K562 (cell line): ENCODE measurements around the gene UBASH3A. TPM values are rescaled to one million over a fixed set of nuclear protein-coding genes. Genes with fewer than 3 reads are reported as not detected.

Experiments
- ATAC-seq: fragments of 200-7000 bp; cut with Tn5 transposase; 3 replicates; pipeline ENCODE4 v1.9.1; 2020; ENCODE audit warnings: moderate library complexity
- BruUV-seq: library from RNA; stranded (reverse); fragments of 400-500 nt; replicated peaks from 2 replicates; lab custom pipeline; 2021; lab: Mats Ljungman, UMichigan
- CTCF ChIA-PET: fragments of 300-600 bp; formaldehyde crosslinking; extraction: SDS; loops from one replicate; lab custom pipeline; 2021; ENCODE audit warnings: low intra/inter-chr PET ratio; lab: Yijun Ruan, JAX
- POLR2A ChIA-PET: fragments of 300-600, 350-650 bp; sonication (Branson Sonifier 250); formaldehyde crosslinking; extraction: SDS; loops from one replicate; lab custom pipeline; 2021; ENCODE audit warnings: antibody characterized with exemption, inconsistent platforms; lab: Yijun Ruan, JAX
- DNase-seq, 4 experiments: peaks; one replicate each; pipeline versions ENCODE4 v3.0.0 to v3.0.0-alpha.2; 2011 to 2018; ENCODE audit warnings: low spot score in 3 of 4, mixed read lengths in 3 of 4; ENCODE audit errors: extremely low read depth in 1 of 4
- FAIRE-seq: peaks from 2 replicates; lab custom pipeline; 2011; peaks lifted over from hg19 to GRCh38; lab: Jason Lieb, UNC
- H2AFZ ChIP-seq: 2 replicates; pipeline ENCODE4 v1.6.0; 2011; ENCODE audit warnings: low read depth, low read length, control low read depth, inconsistent platforms
- H3K27ac ChIP-seq: fragments of 200-600 bp; 3 replicates; pipeline ENCODE4 v1.8.0; 2011; ENCODE audit warnings: low read depth, mild to moderate bottlenecking, control low read depth, inconsistent platforms, low read length, moderate library complexity, mixed read lengths; ENCODE audit errors: extremely low read depth
- H3K27me3 ChIP-seq, 2 experiments: fragments of 300-600 bp in 1 of 2; 2 replicates in 1 of 2; 3 replicates in 1 of 2; pipeline versions ENCODE4 v1.6.0 to v1.8.0; 2011; ENCODE audit warnings: inconsistent platforms in 2 of 2, low read length in 2 of 2, mild to moderate bottlenecking in 1 of 2, mixed read lengths in 1 of 2, moderate library complexity in 1 of 2; ENCODE audit not compliant: control insufficient read depth in 2 of 2, insufficient read depth in 2 of 2
- H3K36me3 ChIP-seq: fragments of 300-600 bp; 3 replicates; pipeline ENCODE4 v1.8.0; 2011; ENCODE audit warnings: mild to moderate bottlenecking, low read length, inconsistent platforms; ENCODE audit not compliant: control insufficient read depth, insufficient read depth
- H3K4me1 ChIP-seq, 2 experiments: fragments of 200-600 bp in 1 of 2; replicated peaks in 1 of 2; 2 replicates in 1 of 2; 3 replicates in 1 of 2; pipeline versions ENCODE4 v1.5.1 to v1.8.0; 2011; ENCODE audit warnings: inconsistent platforms in 2 of 2, low read length in 2 of 2, mild to moderate bottlenecking in 1 of 2, mixed read lengths in 1 of 2, moderate library complexity in 1 of 2; ENCODE audit not compliant: control insufficient read depth in 2 of 2, insufficient read depth in 2 of 2
- H3K4me2 ChIP-seq: 2 replicates; pipeline ENCODE4 v1.6.1; 2011; ENCODE audit warnings: low read length, control low read depth, inconsistent platforms, mixed read lengths; ENCODE audit not compliant: insufficient read depth
- H3K4me3 ChIP-seq: fragments of 200-600 bp; sonication (generic), shearing (Covaris generic); 2 replicates; pipeline ENCODE4 v1.5.1; 2016; ENCODE audit warnings: control low read depth, inconsistent platforms
- H3K79me2 ChIP-seq: fragments of 200-600 bp; 3 replicates; pipeline ENCODE4 v1.8.0; 2011; ENCODE audit warnings: low read length, inconsistent platforms; ENCODE audit not compliant: control insufficient read depth, insufficient read depth
- H3K9ac ChIP-seq, 2 experiments: 2 replicates each; pipeline versions ENCODE4 v1.6.0 to v1.6.1; 2011; ENCODE audit warnings: low read depth in 2 of 2, low read length in 2 of 2, control low read depth in 1 of 2, inconsistent platforms in 1 of 2, mild to moderate bottlenecking in 1 of 2, mixed read lengths in 1 of 2; ENCODE audit not compliant: insufficient read depth in 1 of 2
- H3K9me1 ChIP-seq: one replicate; pipeline ENCODE4 v1.6.0; 2011; ENCODE audit warnings: inconsistent platforms, mild to moderate bottlenecking, low read length, moderate library complexity; ENCODE audit not compliant: control insufficient read depth, insufficient read depth
- H3K9me3 ChIP-seq: replicated peaks from 2 replicates; pipeline ENCODE4 v1.5.1; 2011; ENCODE audit warnings: low read depth, low read length, inconsistent platforms; ENCODE audit not compliant: control insufficient read depth, insufficient read depth
- H4K20me1 ChIP-seq: replicated peaks from 2 replicates; pipeline ENCODE4 v1.6.1; 2011; ENCODE audit warnings: low read length, inconsistent platforms, mixed read lengths; ENCODE audit not compliant: control insufficient read depth, insufficient read depth
- ATF2 ChIP-seq: sonication (generic); formaldehyde crosslinking; IDR thresholded peaks from 2 replicates; pipeline ENCODE4 v1.8.1; 2022; ENCODE audit warnings: missing genetic modification reagents
- CBFA2T3 ChIP-seq: fragments of 450-650 bp; IDR thresholded peaks from 2 replicates; pipeline ENCODE4 v1.6.1; 2017
- CTBP1 ChIP-seq: fragments of 450-650 bp; IDR thresholded peaks from 2 replicates; pipeline ENCODE4 v1.6.1; 2016; ENCODE audit warnings: borderline replicate concordance
- HCFC1 ChIP-seq: IDR thresholded peaks from 2 replicates; pipeline ENCODE4 v1.6.1; 2012; ENCODE audit warnings: low read depth, low read length, improper control_type of control experiment
- JUNB ChIP-seq: fragments of 450-650 bp; formaldehyde crosslinking; conservative IDR thresholded peaks from 2 replicates; pipeline ENCODE4 v1.4.0; 2020; ENCODE audit warnings: mild to moderate bottlenecking
- NCOA4 ChIP-seq: fragments of 450-650 bp; IDR thresholded peaks from 2 replicates; pipeline ENCODE4 v1.6.1; 2018; ENCODE audit warnings: mild to moderate bottlenecking; ENCODE audit not compliant: partially characterized antibody
- NFRKB ChIP-seq: fragments of 450-650 bp; IDR thresholded peaks from 2 replicates; pipeline ENCODE4 v1.6.1; 2016; ENCODE audit warnings: low read depth
- PML ChIP-seq: IDR thresholded peaks from 2 replicates; pipeline ENCODE4 v1.6.1; 2012; ENCODE audit warnings: low read length, inconsistent platforms
- STAT5B ChIP-seq: fragments of 250-450 bp; sonication (Bioruptor Pico); IDR thresholded peaks from 2 replicates; pipeline ENCODE4 v1.8.0; 2021; ENCODE audit warnings: mild to moderate bottlenecking, inconsistent platforms
- ZFP36 ChIP-seq: fragments of 150-350 bp; IDR thresholded peaks from 2 replicates; pipeline ENCODE4 v1.6.1; 2018; ENCODE audit warnings: low read length, low read depth; ENCODE audit not compliant: partially characterized antibody
- ZNF224 ChIP-seq: sonication (generic); formaldehyde crosslinking; IDR thresholded peaks from 2 replicates; pipeline ENCODE4 v1.8.0; 2022; ENCODE audit warnings: mild to moderate bottlenecking, missing genetic modification reagents
- ZNF551 ChIP-seq: fragments of 250-450 bp; sonication (Bioruptor Pico); IDR thresholded peaks from 2 replicates; pipeline ENCODE4 v1.5.0; 2021; ENCODE audit warnings: mild to moderate bottlenecking, moderate library complexity
- whole genome bisulfite sequencing: fragments of 100-300 bp; shearing (Covaris generic); methylation state at CpG from one replicate; pipeline ENCODE4 v1.1.6; 2016; ENCODE audit warnings: low coverage, mixed read lengths; ENCODE audit not compliant: insufficient coverage; ENCODE audit errors: missing lambda C conversion rate; 5-methylcytosine and 5-hydroxymethylcytosine counted together
- in situ Hi-C: fragments of 300-500 bp; cut with MboI; formaldehyde crosslinking; loops from 4 replicates; pipeline ENCODE4 v1.15.0; 2018; ENCODE audit warnings: inconsistent platforms, mixed read lengths
- intact Hi-C: fragments of 100-400 bp; cut with micrococcal nuclease; formaldehyde crosslinking; loops from 2 replicates; pipeline ENCODE4 v1.14.2; 2022
- polyA plus RNA-seq, 8 experiments: library from polyadenylated mRNA; depleted of rRNA in 4 of 8; stranded (reverse) in 5 of 8; unstranded in 3 of 8; fragments of >200 nt; fragmentation: Nextera tagmentation in 2 of 8; fragmentation: Illumina TruSeq in 1 of 8; extraction: Ambion mirVana in 2 of 8; extraction: Trizol in 1 of 8; gene quantifications; 2 replicates each; pipeline versions ENCODE4 v1.2.1 to v1.2.3, GENCODE V29; 2011 to 2014; ENCODE audit warnings: inconsistent platforms in 1 of 8, missing spikeins in 1 of 8
- total RNA-seq, 7 experiments: library from RNA; depleted of rRNA in 6 of 7; stranded (reverse); fragments of >200 nt in 6 of 7; fragmentation: Illumina TruSeq in 2 of 7; extraction: Trizol in 2 of 7; gene quantifications; 2 replicates each; pipeline versions ENCODE4 v1.2.1 to v1.2.3, GENCODE V29; 2011 to 2021; ENCODE audit warnings: low replicate concordance in 1 of 7
- TF ChIP-seq, protein P1 (sequence below), 2 experiments: IDR thresholded peaks in 1 of 2; conservative IDR thresholded peaks in 1 of 2; 2 replicates each; pipeline ENCODE4 v1.6.1; 2016; ENCODE audit warnings: low read depth in 2 of 2, mild to moderate bottlenecking in 1 of 2, missing compliant biosample characterization in 1 of 2, missing genetic modification characterization in 1 of 2, moderate library complexity in 1 of 2
- TF ChIP-seq, protein P2 (sequence below), 2 experiments: fragments of 450-650 bp; IDR thresholded peaks; 2 replicates each; pipeline ENCODE4 v1.6.1; 2018; ENCODE audit warnings: mild to moderate bottlenecking in 2 of 2, low read depth in 1 of 2; ENCODE audit not compliant: partially characterized antibody in 2 of 2

Gene UBASH3A
- total and polyA plus RNA-seq, 9 of the 15 experiments (the other 6 are each of a cell fraction or from before 2014, with no cell fraction given): 0.23 to 1.8 (median 1.1) TPM

DNA sequence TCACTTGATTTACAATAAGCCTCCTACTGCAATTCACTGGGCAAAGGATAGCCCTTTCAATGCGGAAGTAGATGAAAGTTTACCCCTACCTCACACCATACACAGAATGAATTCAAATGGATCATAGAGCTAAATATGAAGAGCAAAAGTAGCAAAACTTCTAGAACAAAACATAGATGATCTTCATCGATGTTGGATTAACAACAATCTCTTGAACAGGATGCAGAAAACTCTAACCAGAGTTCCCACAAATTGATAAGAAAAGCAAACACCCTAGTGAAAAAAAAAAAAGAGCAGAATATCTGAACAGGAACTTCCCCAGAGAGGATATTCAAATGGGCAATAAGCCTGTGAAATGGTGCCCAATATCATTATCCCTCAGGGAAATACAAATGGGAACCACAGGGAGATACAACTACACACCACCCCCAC is 1.9 kb upstream of the UBASH3A start:
- 20% methylated on average over 2 of the region's 2 CpGs for WGBS
- Histone ChIP-seq H3K4me3 (no peak overlapping the region), H3K36me3 (no peaks in the 10 kb centered on the region), H3K79me2 (no peaks in the 10 kb centered on the region), H3K9me3 (no peaks in the 10 kb centered on the region), H3K4me1 (peaks cover 42 to 48% of the 10 kb centered on the region in 2 experiments), H2AFZ (peak overlapping the region; percentile 66), H3K9ac (peak overlapping the region in 1 of 2 experiments; percentile 43; a peak in 1 of 4 replicates), H3K27ac (peak overlapping the region; percentile 45; the same call in 2 of the 3 replicates), H3K9me1 (no peaks in the 10 kb centered on the region), H3K4me2 (peak overlapping the region; percentile 45), H3K27me3 (no peaks in the 10 kb centered on the region), H4K20me1 (no peaks in the 10 kb centered on the region)
- in situ Hi-C loops (no loop called here), intact Hi-C loops (no loop called here)
- peak; percentile 59 for FAIRE-seq
- DNase-seq: no peak
- no peak for ATAC-seq
- POLR2A ChIA-PET: interaction anchor here (0.6 to 1.9 kb wide), 5 partner anchors 9 to 499 kb away, joined by 3 to 6 read pairs (median 3); no protein-coding TSS in a partner anchor
- CTCF ChIA-PET: no interaction called here
- BruUV-seq: no TSS peak
- TF ChIP-seq, protein P1, sequence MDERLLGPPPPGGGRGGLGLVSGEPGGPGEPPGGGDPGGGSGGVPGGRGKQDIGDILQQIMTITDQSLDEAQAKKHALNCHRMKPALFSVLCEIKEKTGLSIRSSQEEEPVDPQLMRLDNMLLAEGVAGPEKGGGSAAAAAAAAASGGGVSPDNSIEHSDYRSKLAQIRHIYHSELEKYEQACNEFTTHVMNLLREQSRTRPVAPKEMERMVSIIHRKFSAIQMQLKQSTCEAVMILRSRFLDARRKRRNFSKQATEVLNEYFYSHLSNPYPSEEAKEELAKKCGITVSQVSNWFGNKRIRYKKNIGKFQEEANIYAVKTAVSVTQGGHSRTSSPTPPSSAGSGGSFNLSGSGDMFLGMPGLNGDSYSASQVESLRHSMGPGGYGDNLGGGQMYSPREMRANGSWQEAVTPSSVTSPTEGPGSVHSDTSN (CRISPR knock-in tag; IDR thresholded peaks at IDR 0.05; ENCODE audit: low read depth): no peak
- TF ChIP-seq, protein P1 (tag; conservative IDR thresholded peaks at IDR 0.05; ENCODE audit: low read depth): no peak
- TF ChIP-seq CTBP1 (no peak), HCFC1 (no peak), ZNF224 (CRISPR knock-in tag) (no peak), ATF2 (CRISPR knock-in tag) (no peak), PML (no peak), JUNB (CRISPR knock-in tag) (no peak), CBFA2T3 (peak; percentile 27), ZFP36 (peak; percentile 26), NFRKB (no peak), STAT5B (CRISPR knock-in tag) (no peak), NCOA4 (no peak), ZNF551 (CRISPR knock-in tag) (no peak)
- TF ChIP-seq, protein P2, sequence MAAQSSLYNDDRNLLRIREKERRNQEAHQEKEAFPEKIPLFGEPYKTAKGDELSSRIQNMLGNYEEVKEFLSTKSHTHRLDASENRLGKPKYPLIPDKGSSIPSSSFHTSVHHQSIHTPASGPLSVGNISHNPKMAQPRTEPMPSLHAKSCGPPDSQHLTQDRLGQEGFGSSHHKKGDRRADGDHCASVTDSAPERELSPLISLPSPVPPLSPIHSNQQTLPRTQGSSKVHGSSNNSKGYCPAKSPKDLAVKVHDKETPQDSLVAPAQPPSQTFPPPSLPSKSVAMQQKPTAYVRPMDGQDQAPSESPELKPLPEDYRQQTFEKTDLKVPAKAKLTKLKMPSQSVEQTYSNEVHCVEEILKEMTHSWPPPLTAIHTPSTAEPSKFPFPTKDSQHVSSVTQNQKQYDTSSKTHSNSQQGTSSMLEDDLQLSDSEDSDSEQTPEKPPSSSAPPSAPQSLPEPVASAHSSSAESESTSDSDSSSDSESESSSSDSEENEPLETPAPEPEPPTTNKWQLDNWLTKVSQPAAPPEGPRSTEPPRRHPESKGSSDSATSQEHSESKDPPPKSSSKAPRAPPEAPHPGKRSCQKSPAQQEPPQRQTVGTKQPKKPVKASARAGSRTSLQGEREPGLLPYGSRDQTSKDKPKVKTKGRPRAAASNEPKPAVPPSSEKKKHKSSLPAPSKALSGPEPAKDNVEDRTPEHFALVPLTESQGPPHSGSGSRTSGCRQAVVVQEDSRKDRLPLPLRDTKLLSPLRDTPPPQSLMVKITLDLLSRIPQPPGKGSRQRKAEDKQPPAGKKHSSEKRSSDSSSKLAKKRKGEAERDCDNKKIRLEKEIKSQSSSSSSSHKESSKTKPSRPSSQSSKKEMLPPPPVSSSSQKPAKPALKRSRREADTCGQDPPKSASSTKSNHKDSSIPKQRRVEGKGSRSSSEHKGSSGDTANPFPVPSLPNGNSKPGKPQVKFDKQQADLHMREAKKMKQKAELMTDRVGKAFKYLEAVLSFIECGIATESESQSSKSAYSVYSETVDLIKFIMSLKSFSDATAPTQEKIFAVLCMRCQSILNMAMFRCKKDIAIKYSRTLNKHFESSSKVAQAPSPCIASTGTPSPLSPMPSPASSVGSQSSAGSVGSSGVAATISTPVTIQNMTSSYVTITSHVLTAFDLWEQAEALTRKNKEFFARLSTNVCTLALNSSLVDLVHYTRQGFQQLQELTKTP (IDR thresholded peaks at IDR 0.05; ENCODE audit: low read depth in 1 of 2, partially characterized antibody in 2 of 2): peak in 1 of 2 experiments; percentile 77
